BJ (cell line): ENCODE data around the gene DEDD. TPM values are rescaled to one million over a fixed set of nuclear protein-coding genes. Genes with fewer than 3 reads are reported as not detected.
A peak's percentile ranks its signal among the peaks of the same experiment; 100 is the strongest.

ENCODE experiments used
- CTCF ChIA-PET: fragments of 350-600 bp; formaldehyde crosslinking; extraction: SDS; loops from one replicate; lab custom pipeline; 2021; ENCODE audit warnings: antibody characterized with exemption, inconsistent platforms; lab: Yijun Ruan, JAX
- POLR2A ChIA-PET: fragments of 300-600 bp; sonication (Branson Sonifier 250); formaldehyde crosslinking; extraction: SDS; loops from one replicate; lab custom pipeline; 2021; ENCODE audit warnings: antibody characterized with exemption; lab: Charles Lee
- DNase-seq: peaks from one replicate; pipeline ENCODE4 v3.0.0-alpha.2; 2011; ENCODE audit warnings: low read depth
- H3K27me3 ChIP-seq: 2 replicates; pipeline ENCODE4 v1.6.0; 2011; ENCODE audit warnings: low read length; ENCODE audit not compliant: control insufficient read depth, insufficient read depth
- H3K36me3 ChIP-seq: 2 replicates; pipeline ENCODE4 v1.5.1; 2011; ENCODE audit warnings: low read length; ENCODE audit not compliant: control insufficient read depth, insufficient read depth
- H3K4me3 ChIP-seq: 2 replicates; pipeline ENCODE4 v1.5.1; 2011; ENCODE audit warnings: low read depth, mild to moderate bottlenecking, control low read depth, low read length
- CTCF ChIP-seq: IDR thresholded peaks from 2 replicates; pipeline ENCODE4 v1.5.1; 2011; ENCODE audit warnings: low read depth, mild to moderate bottlenecking, control low read depth, inconsistent platforms, low read length, moderate library complexity; ENCODE audit not compliant: insufficient read depth
- polyA plus RNA-seq: library from polyadenylated mRNA; depleted of rRNA; stranded (reverse); fragments of >200 nt; gene quantifications from 2 replicates; pipeline ENCODE4 v1.2.3, GENCODE V29; 2011

Gene DEDD
- polyA plus RNA-seq, 1 experiment: 74.0 TPM

GRCh38 chr1:161153682-161154337, 21.3 kb upstream of the DEDD start, which contains the start of gene UFC1:
TSS of gene UFC1 (plus strand) at chr1:161153978. CDS start at chr1:161153998, 20 bp downstream.
- Histone ChIP-seq H3K27me3 (no peaks in the 10 kb centered on the region), H3K36me3 (peaks cover 5% of the 10 kb centered on the region), H3K4me3 (peak within 1 kb of the TSS; percentile 72)
- TF ChIP-seq CTCF: no peak
- peak; percentile 60 for DNase-seq
- ChIA-PET POLR2A (interaction anchor here (0.6 kb wide), 5 partner anchors 12 to 117 kb away, joined by 3 to 11 read pairs (median 3); partner anchors contain the start of genes DEDD, PPOX and USF1), CTCF (interaction anchor here (0.7 to 1.0 kb wide), 3 partner anchors 11 to 78 kb away, joined by 3 to 4 read pairs (median 3); no protein-coding TSS in a partner anchor)

GRCh38 chr1:161153176-161153575, 20.7 kb upstream of the DEDD start:
- DNase-seq: no peak
- H3K27me3 ChIP-seq: no peaks in the 10 kb centered on the region
- no peak for TF ChIP-seq CTCF
- peaks cover 3% of the 10 kb centered on the region; the same call in 1 of the 2 replicates for H3K36me3 ChIP-seq
- POLR2A ChIA-PET: interaction anchor here (0.6 kb wide), 5 partner anchors 13 to 117 kb away, joined by 3 to 11 read pairs (median 3); partner anchors contain the start of genes DEDD, PPOX and USF1
- CTCF ChIA-PET: interaction anchor here (0.7 to 1.0 kb wide), 3 partner anchors 10 to 78 kb away, joined by 3 to 4 read pairs (median 3); no protein-coding TSS in a partner anchor
- peak overlapping the region; percentile 72 for H3K4me3 ChIP-seq

GRCh38 chr1:161145832-161146231, 13.4 kb upstream of the DEDD start:
- ChIA-PET CTCF (no interaction called here), POLR2A (interaction anchor here (0.6 kb wide), 1 partner anchor 754 kb away, joined by 3 read pairs; no protein-coding TSS in a partner anchor)
- TF ChIP-seq CTCF: no peak

DNA sequence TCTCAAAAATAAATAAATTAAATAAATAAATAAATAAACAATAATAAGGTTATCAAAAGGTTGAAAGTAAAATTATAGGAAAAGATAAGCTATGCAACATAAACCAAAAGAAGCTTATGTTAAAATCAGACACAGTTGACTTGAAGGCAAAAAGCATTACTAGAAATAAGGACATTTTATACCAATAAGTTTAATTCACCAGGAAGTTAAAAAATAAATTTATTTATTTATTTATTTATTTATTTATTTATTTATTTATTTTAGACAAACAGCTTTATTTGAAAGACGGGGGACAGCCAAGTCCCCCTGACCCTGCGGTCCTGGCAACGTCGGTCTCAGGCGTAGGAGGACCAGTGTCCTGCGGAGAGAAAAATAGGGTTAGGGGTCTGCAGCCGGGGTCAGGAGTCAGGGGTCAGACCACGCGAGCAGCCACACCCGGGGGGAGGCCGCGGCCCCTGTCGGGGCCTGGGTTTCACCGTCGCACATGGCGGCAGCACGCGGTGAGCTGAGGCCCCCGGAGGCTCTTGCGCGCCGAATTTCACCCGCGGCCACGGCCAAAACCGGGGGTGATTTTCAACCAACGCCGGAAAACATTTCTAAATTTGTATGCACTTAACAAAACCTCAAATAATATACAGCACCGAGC, 8.4 kb upstream of the DEDD start:
- Histone ChIP-seq H3K4me3 (no peak overlapping the region), H3K27me3 (no peaks in the 10 kb centered on the region), H3K36me3 (no peaks in the 10 kb centered on the region)
- ChIA-PET POLR2A (interaction anchor here (0.6 kb wide), 1 partner anchor 32 kb away, joined by 3 read pairs; no protein-coding TSS in a partner anchor), CTCF (interaction anchor here (0.9 to 3.8 kb wide), 9 partner anchors 8 to 145 kb away, joined by 3 to 36 read pairs (median 4); partner anchors contain the start of gene PPOX)
- DNase-seq: no peak
- TF ChIP-seq CTCF: no peak

More at GRCh38 chr1:161145832-161146231, 13.4 kb upstream of the DEDD start:
- Histone ChIP-seq H3K27me3 (no peaks in the 10 kb centered on the region), H3K36me3 (no peaks in the 10 kb centered on the region), H3K4me3 (no peak overlapping the region)
- DNase-seq: no peak

- ChIA-PET CTCF (interaction anchor here (0.6 to 3.8 kb wide), 5 partner anchors 10 to 148 kb away, joined by 3 to 36 read pairs (median 4); partner anchors contain the start of gene PPOX), POLR2A (no interaction called here)
- no peak for DNase-seq
- TF ChIP-seq CTCF: peak; percentile 63
- H3K27me3 ChIP-seq: no peaks in the 10 kb centered on the region
- no peak overlapping the region for H3K4me3 ChIP-seq
- H3K36me3 ChIP-seq: no peaks in the 10 kb centered on the region
These were observed 7.3 kb upstream of the DEDD start for GRCh38 chr1:161139766-161140165.
